ENCODE data around the gene ABCC1.

Gene ABCC1

GRCh38 chr16:16120382-16121184 is 171.2 kb downstream of the ABCC1 start:
- no peak for DNase-seq

GRCh38 chr16:16121185-16121727 is 171.8 kb downstream of the ABCC1 start:
- no peak for DNase-seq

- no peak for DNase-seq
These were observed 172.8 kb downstream of the ABCC1 start for GRCh38 chr16:16122264-16122663.

- no peak for DNase-seq
These were observed 175.0 kb downstream of the ABCC1 start for GRCh38 chr16:16124438-16124837.

- no peak for DNase-seq
These were observed 175.6 kb downstream of the ABCC1 start for GRCh38 chr16:16124974-16125373.

- DNase-seq = no peak
These were observed 177.5 kb downstream of the ABCC1 start for GRCh38 chr16:16126896-16127295.

- DNase-seq = peak; percentile 70
These were observed 178.2 kb downstream of the ABCC1 start for GRCh38 chr16:16127469-16128116.

GRCh38 chr16:16131204-16131603 is 181.8 kb downstream of the ABCC1 start:
- DNase-seq = no peak

- no peak for DNase-seq
These were observed 182.2 kb downstream of the ABCC1 start for GRCh38 chr16:16131659-16132058.

- no peak for DNase-seq
These were observed 184.7 kb downstream of the ABCC1 start for GRCh38 chr16:16133943-16134604.

- DNase-seq = no peak
These were observed 187.2 kb downstream of the ABCC1 start for GRCh38 chr16:16136588-16136987.

- no peak for DNase-seq
These were observed 187.7 kb downstream of the ABCC1 start for GRCh38 chr16:16137110-16137509.

GRCh38 chr16:16138034-16138635 is 188.7 kb downstream of the ABCC1 start:
- DNase-seq = no peak

GRCh38 chr16:16139061-16139460 is 189.6 kb downstream of the ABCC1 start:
- DNase-seq = no peak

- DNase-seq = no peak
These were observed 190.4 kb downstream of the ABCC1 start for GRCh38 chr16:16139806-16140205.

- no peak for DNase-seq
These were observed 191.1 kb downstream of the ABCC1 start for GRCh38 chr16:16140537-16140936.

GRCh38 chr16:16141141-16141540 is 191.7 kb downstream of the ABCC1 start:
- DNase-seq = no peak

- no peak for DNase-seq
These were observed 192.5 kb downstream of the ABCC1 start for GRCh38 chr16:16141784-16142396.

- no peak for DNase-seq
These were observed 193.8 kb downstream of the ABCC1 start for GRCh38 chr16:16143038-16143763.

GRCh38 chr16:16143931-16144330 is 194.5 kb downstream of the ABCC1 start:
- DNase-seq = no peak

- DNase-seq = no peak
These were observed 195.0 kb downstream of the ABCC1 start for GRCh38 chr16:16144416-16144815.

- no peak for DNase-seq
These were observed 195.9 kb downstream of the ABCC1 start for GRCh38 chr16:16145286-16145685.
